Left colon (tissue), 2 donors: Measurements from ENCODE around the gene MKLN1. TPM values are rescaled to one million over a fixed set of nuclear protein-coding genes. Genes with fewer than 3 reads are reported as not detected.
"Not testable (repeated sequence)": the region's sequence is repeated elsewhere in the genome, so short reads cannot be mapped to it uniquely, and the experiment has no call there.

ENCODE experiments used
- ATAC-seq: fragments of 200-7000 bp; cut with Tn5 transposase; one replicate; pipeline ENCODE4 v1.9.1; 2020; ENCODE audit warnings: mild to moderate bottlenecking, moderate library complexity
- DNase-seq, 2 donors: peaks; one replicate each; pipeline ENCODE4 v3.0.0-alpha.2; 2020
- intact Hi-C, 2 donors: fragments of 100-400 bp; cut with DNase I in 1 of 2; cut with micrococcal nuclease in 1 of 2; formaldehyde crosslinking; loops; one replicate each; pipeline versions ENCODE4 v1.11.2 to v1.14.0; 2022; cut with DNase I, micrococcal nuclease
- total RNA-seq, 2 donors: library from RNA; stranded (reverse); fragmentation: NEBNext Ultra II Directional; extraction: Animal tissue kit (Norgen Biotek cat#: 25700); gene quantifications; one replicate each; pipeline ENCODE4 v1.2.1, GENCODE V29; 2021
- donor health status: DM: no; HTN: no; CAD: no.
- donor health status: DM: yes; HTN: yes; CAD: no.

The MKLN1 gene
- total RNA-seq, 2 donors from 2014 or later: 38.7 to 57.7 TPM

- DNase-seq, intact Hi-C loops, ATAC-seq: not testable (repeated sequence)
Observed at GRCh38 chr7:131306041-131306440, 21.6 kb upstream of the MKLN1 start.

GRCh38 chr7:131306777-131307176, 20.9 kb upstream of the MKLN1 start:
- intact Hi-C loops: no loop called here
- DNase-seq (no peak), ATAC-seq (no peak)

GRCh38 chr7:131307627-131308026, 20.0 kb upstream of the MKLN1 start:
- ATAC-seq: no peak
- intact Hi-C loops: no loop called here
- no peak for DNase-seq

GRCh38 chr7:131312838-131313237, 14.8 kb upstream of the MKLN1 start:
- intact Hi-C loops: no loop called here
- ATAC-seq: no peak

GRCh38 chr7:131320603-131321002, 7.1 kb upstream of the MKLN1 start:
- no peak for ATAC-seq
- no peak for DNase-seq
- intact Hi-C loops: loop anchor here in 1 of 2 donors (10.0 kb wide), 1 partner anchor 216 kb away; no protein-coding TSS in a partner anchor

More at GRCh38 chr7:131312838-131313237, 14.8 kb upstream of the MKLN1 start:
- no peak for DNase-seq

GRCh38 chr7:131321656-131322055, 6.0 kb upstream of the MKLN1 start:
- DNase-seq: no peak
- intact Hi-C loops: loop anchor here in 1 of 2 donors (10.0 kb wide), 1 partner anchor 217 kb away; no protein-coding TSS in a partner anchor
- no peak for ATAC-seq

- DNase-seq (no peak), ATAC-seq (no peak)
- intact Hi-C loops: loop anchor here in 1 of 2 donors (10.0 kb wide), 1 partner anchor 217 kb away; no protein-coding TSS in a partner anchor
Observed at GRCh38 chr7:131322061-131322460, 5.6 kb upstream of the MKLN1 start.

- ATAC-seq (no peak), DNase-seq (no peak)
- intact Hi-C loops: loop anchor here in 1 of 2 donors (10.0 kb wide), 1 partner anchor 218 kb away; no protein-coding TSS in a partner anchor
Observed at GRCh38 chr7:131322861-131323260, 4.8 kb upstream of the MKLN1 start.

GRCh38 chr7:131325179-131325840, 2.4 kb upstream of the MKLN1 start:
- intact Hi-C loops: loop anchor here in 1 of 2 donors (10.0 kb wide), 1 partner anchor 221 kb away; no protein-coding TSS in a partner anchor
- ATAC-seq (no peak), DNase-seq (no peak)

- intact Hi-C loops: loop anchor here in 1 of 2 donors (10.0 kb wide), 1 partner anchor 222 kb away; no protein-coding TSS in a partner anchor
- DNase-seq (no peak), ATAC-seq (no peak)
Observed at GRCh38 chr7:131326576-131326975, 1.1 kb upstream of the MKLN1 start.

- intact Hi-C loops: loop anchor here in 1 of 2 donors (10.0 kb wide), 1 partner anchor 222 kb away; no protein-coding TSS in a partner anchor
- peak; percentile 47 for ATAC-seq
- DNase-seq: peak in 1 of 2 donors; percentile 34
Observed at GRCh38 chr7:131327049-131327625, 539 bp upstream of the MKLN1 start.

GRCh38 chr7:131328377-131329175, 900 bp downstream of the MKLN1 start:
- ATAC-seq (peak; percentile 38), DNase-seq (no peak)
- intact Hi-C loops: loop anchor here in 1 of 2 donors (10.0 kb wide), 1 partner anchor 224 kb away; no protein-coding TSS in a partner anchor

GRCh38 chr7:131329176-131329570, 1.5 kb downstream of the MKLN1 start:
- intact Hi-C loops: loop anchor here in 1 of 2 donors (10.0 kb wide), 1 partner anchor 224 kb away; no protein-coding TSS in a partner anchor
- no peak for ATAC-seq
- DNase-seq: no peak

GRCh38 chr7:131330299-131330698, 2.6 kb downstream of the MKLN1 start:
- intact Hi-C loops: no loop called here
- DNase-seq: no peak
- ATAC-seq: no peak

- DNase-seq (no peak), ATAC-seq (no peak)
- intact Hi-C loops: no loop called here
Observed at GRCh38 chr7:131331806-131332205, 4.1 kb downstream of the MKLN1 start.

- ATAC-seq, DNase-seq, intact Hi-C loops: not testable (repeated sequence)
Observed at GRCh38 chr7:131332729-131333128, 5.1 kb downstream of the MKLN1 start.

- intact Hi-C loops: no loop called here
- ATAC-seq (no peak), DNase-seq (no peak)
Observed at GRCh38 chr7:131335639-131336381, 8.1 kb downstream of the MKLN1 start.

- no peak for ATAC-seq
- DNase-seq: no peak
Observed at GRCh38 chr7:131336956-131337355, 9.3 kb downstream of the MKLN1 start.

More at GRCh38 chr7:131336956-131337355, 9.3 kb downstream of the MKLN1 start:
- intact Hi-C loops: no loop called here
